Caco-2 (cell line): ENCODE data around the gene CDKN2AIPNL. TPM values are rescaled to one million over a fixed set of nuclear protein-coding genes. Genes with fewer than 3 reads are reported as not detected.
"Not testable (repeated sequence)": the region's sequence is repeated elsewhere in the genome, so short reads cannot be mapped to it uniquely, and the experiment has no call there.

Experiments
- BruUV-seq: library from RNA; stranded (reverse); fragments of 400-500 nt; replicated peaks from 2 replicates; lab custom pipeline; 2021; lab: Mats Ljungman, UMichigan
- CTCF ChIA-PET: fragments of 300-600 bp; sonication (Branson Sonifier 250); formaldehyde crosslinking; loops from one replicate; lab custom pipeline; 2022; ENCODE audit warnings: antibody characterized with exemption; lab: Charles Lee
- POLR2A ChIA-PET: fragments of 300-600 bp; sonication (Branson Sonifier 250); formaldehyde crosslinking; loops from one replicate; lab custom pipeline; 2022; ENCODE audit warnings: antibody characterized with exemption; lab: Charles Lee
- DNase-seq, 2 experiments: peaks; one replicate each; pipeline versions ENCODE4 v3.0.0 to v3.0.0-alpha.2; 2020 to 2022
- H3K27me3 ChIP-seq: replicated peaks from 2 replicates; pipeline ENCODE4 v1.6.0; 2011; ENCODE audit warnings: low read length; ENCODE audit not compliant: control insufficient read depth, insufficient read depth
- H3K36me3 ChIP-seq: 2 replicates; pipeline ENCODE4 v1.5.1; 2011; ENCODE audit warnings: low read length; ENCODE audit not compliant: control insufficient read depth, insufficient read depth
- H3K4me1 ChIP-seq: fragments of 250-450 bp; sonication (Bioruptor Pico); 2 replicates; pipeline ENCODE4 v1.5.1; 2020; ENCODE audit warnings: mild to moderate bottlenecking
- H3K4me3 ChIP-seq: 2 replicates; pipeline ENCODE4 v1.5.1; 2011; ENCODE audit warnings: low read depth, mild to moderate bottlenecking, control low read depth, low read length
- H3K9me3 ChIP-seq: fragments of 250-450 bp; sonication (Bioruptor Pico); 2 replicates; pipeline ENCODE4 v1.5.1; 2020; ENCODE audit warnings: mild to moderate bottlenecking, moderate library complexity
- H3K27ac Mint-ChIP-seq: one replicate; pipeline ENCODE4 v1.8.0; 2022; ENCODE audit warnings: mixed read lengths; ENCODE audit not compliant: unreplicated experiment
- H3K27me3 Mint-ChIP-seq: one replicate; pipeline ENCODE4 v1.8.0; 2022; ENCODE audit warnings: mixed read lengths; ENCODE audit not compliant: insufficient read depth, unreplicated experiment
- H3K36me3 Mint-ChIP-seq: one replicate; pipeline ENCODE4 v1.8.0; 2022; ENCODE audit warnings: mild to moderate bottlenecking, mixed read lengths; ENCODE audit not compliant: insufficient read depth, unreplicated experiment
- H3K4me1 Mint-ChIP-seq: one replicate; pipeline ENCODE4 v1.8.0; 2022; ENCODE audit warnings: low read depth, mixed read lengths; ENCODE audit not compliant: unreplicated experiment
- H3K4me3 Mint-ChIP-seq: one replicate; pipeline ENCODE4 v1.8.0; 2022; ENCODE audit warnings: mild to moderate bottlenecking, moderate library complexity, mixed read lengths; ENCODE audit not compliant: unreplicated experiment
- H3K9me3 Mint-ChIP-seq: one replicate; pipeline ENCODE4 v1.8.0; 2022; ENCODE audit warnings: mixed read lengths; ENCODE audit not compliant: unreplicated experiment
- intact Hi-C: fragments of 100-400 bp; cut with micrococcal nuclease; formaldehyde crosslinking; loops from one replicate; pipeline ENCODE4 v1.10.0; 2022; ENCODE audit not compliant: unreplicated experiment
- total RNA-seq: library from RNA; stranded (reverse); gene quantifications from 2 replicates; pipeline ENCODE4 v1.2.3, GENCODE V29; 2022
- TF ChIP-seq, protein P1 (sequence below), 2 experiments: fragments of 200-600 bp in 1 of 2; IDR thresholded peaks; 1 replicate in 1 of 2; 2 replicates in 1 of 2; pipeline versions ENCODE4 v1.5.1 to v1.8.0; 2011 to 2022; ENCODE audit warnings: antibody characterized with exemption in 1 of 2, control low read depth in 1 of 2, inconsistent platforms in 1 of 2, low read depth in 1 of 2, low read length in 1 of 2, mild to moderate bottlenecking in 1 of 2, moderate library complexity in 1 of 2; ENCODE audit not compliant: insufficient read depth in 1 of 2, severe bottlenecking in 1 of 2, unreplicated experiment in 1 of 2

CDKN2AIPNL gene
- total RNA-seq, 1 experiment from 2014 or later, result 53.2 TPM

DNA sequence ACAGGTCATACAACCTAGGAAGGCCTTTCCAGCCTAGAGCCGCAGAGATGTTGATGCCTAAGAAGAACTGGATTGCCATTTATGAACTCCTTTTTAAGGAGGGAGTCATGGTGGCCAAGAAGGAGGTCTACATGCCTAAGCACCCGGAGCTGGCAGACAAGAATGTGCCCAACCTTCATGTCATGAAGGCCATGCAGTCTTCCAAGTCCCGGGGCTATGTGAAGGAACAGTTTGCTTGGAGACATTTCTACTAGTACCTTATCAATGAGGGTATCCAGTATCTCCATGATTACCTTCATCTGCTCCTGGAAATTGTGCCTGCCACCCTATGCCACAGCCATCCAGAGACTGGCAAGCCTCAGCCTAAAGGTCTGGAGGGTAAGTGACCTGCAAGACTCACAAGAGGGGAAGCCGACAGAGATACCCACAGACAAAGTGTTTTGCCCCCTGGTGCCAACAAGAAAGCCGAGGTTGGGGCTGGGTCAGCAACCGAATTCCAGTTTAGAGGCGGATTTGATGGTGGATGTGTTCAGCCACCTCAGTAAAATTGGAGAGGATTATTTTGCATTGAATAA, 11.2 kb upstream of the CDKN2AIPNL start:
- BruUV-seq, result no TSS peak
- TF ChIP-seq, protein P1, sequence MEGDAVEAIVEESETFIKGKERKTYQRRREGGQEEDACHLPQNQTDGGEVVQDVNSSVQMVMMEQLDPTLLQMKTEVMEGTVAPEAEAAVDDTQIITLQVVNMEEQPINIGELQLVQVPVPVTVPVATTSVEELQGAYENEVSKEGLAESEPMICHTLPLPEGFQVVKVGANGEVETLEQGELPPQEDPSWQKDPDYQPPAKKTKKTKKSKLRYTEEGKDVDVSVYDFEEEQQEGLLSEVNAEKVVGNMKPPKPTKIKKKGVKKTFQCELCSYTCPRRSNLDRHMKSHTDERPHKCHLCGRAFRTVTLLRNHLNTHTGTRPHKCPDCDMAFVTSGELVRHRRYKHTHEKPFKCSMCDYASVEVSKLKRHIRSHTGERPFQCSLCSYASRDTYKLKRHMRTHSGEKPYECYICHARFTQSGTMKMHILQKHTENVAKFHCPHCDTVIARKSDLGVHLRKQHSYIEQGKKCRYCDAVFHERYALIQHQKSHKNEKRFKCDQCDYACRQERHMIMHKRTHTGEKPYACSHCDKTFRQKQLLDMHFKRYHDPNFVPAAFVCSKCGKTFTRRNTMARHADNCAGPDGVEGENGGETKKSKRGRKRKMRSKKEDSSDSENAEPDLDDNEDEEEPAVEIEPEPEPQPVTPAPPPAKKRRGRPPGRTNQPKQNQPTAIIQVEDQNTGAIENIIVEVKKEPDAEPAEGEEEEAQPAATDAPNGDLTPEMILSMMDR (IDR thresholded peaks at IDR 0.05; ENCODE audit: insufficient read depth in 1 of 2, low read depth in 1 of 2, low read length in 1 of 2, severe bottlenecking in 1 of 2, unreplicated experiment in 1 of 2), result no peak
- CTCF ChIA-PET, result no interaction called here
- Mint-ChIP-seq H3K4me3 (no peak overlapping the region), H3K36me3 (peaks cover 4% of the 10 kb centered on the region), H3K27me3 (no peaks in the 10 kb centered on the region), H3K4me1 (peaks cover 8% of the 10 kb centered on the region), H3K27ac (no peak overlapping the region), H3K9me3 (peaks cover 11% of the 10 kb centered on the region)
- POLR2A ChIA-PET, result no interaction called here
- DNase-seq, result peak in 1 of 2 experiments; percentile 17
- intact Hi-C loops, result no loop called here
- Histone ChIP-seq H3K4me3 (no peak overlapping the region), H3K36me3 (no peaks in the 10 kb centered on the region), H3K9me3 (peaks cover 21% of the 10 kb centered on the region), H3K4me1 (peaks cover 14% of the 10 kb centered on the region), H3K27me3 (no peaks in the 10 kb centered on the region)

DNA sequence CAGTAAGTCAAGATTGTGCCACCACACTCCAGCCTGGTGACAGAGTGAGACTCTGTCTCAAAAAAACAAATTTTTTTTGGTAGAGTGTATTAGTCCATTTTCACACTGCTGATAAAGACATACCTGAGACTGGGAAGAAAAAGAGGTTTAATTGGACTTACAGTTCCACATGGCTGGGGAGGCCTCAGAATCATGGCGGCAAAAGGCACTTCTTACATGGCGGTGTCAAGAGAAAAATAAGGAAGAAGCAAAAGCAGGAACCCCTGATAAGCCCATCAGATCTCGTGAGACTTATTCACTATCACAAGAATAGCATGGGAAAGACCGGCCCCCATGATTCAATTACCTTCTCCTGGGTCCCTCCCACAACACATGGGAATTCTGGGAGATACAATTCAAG, 9.4 kb upstream of the CDKN2AIPNL start:
- H3K27me3 Mint-ChIP-seq, BruUV-seq, H3K27me3 ChIP-seq, H3K27ac Mint-ChIP-seq, CTCF ChIA-PET, H3K36me3 ChIP-seq, H3K4me3 ChIP-seq, intact Hi-C loops, H3K4me3 Mint-ChIP-seq, H3K36me3 Mint-ChIP-seq: not testable (repeated sequence)
- Mint-ChIP-seq H3K4me1 (peaks cover 15% of the 10 kb centered on the region), H3K9me3 (peaks cover 11% of the 10 kb centered on the region)
- POLR2A ChIA-PET, result interaction anchor here (0.9 kb wide), 1 partner anchor 104 kb away, joined by 3 read pairs; no protein-coding TSS in a partner anchor
- peaks cover 33% of the 10 kb centered on the region for H3K4me1 ChIP-seq
- DNase-seq, result peak in 1 of 2 experiments; percentile 10
- H3K9me3 ChIP-seq, result peaks cover 21% of the 10 kb centered on the region

DNA sequence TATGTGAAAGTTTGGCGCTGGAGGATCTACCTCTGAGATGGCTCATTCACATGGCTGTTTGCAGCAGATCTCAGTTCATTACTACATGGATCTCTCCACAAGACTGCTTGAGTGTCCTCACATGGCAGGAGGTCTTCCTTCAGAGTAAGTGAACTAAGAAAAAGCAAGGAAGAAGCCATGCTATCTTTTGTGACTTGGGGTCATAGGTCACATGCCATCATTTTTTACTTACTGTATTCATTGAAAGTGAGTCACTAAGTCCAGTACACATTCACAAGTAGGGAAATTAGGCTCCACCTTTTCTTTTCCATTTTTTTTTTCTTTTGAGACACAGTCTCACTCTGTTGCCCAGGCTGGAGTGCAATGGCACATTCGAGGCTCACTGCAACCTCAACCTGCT, 8.7 kb upstream of the CDKN2AIPNL start:
- peaks cover 15% of the 10 kb centered on the region for H3K4me1 Mint-ChIP-seq
- H3K27ac Mint-ChIP-seq, result peak overlapping the region; percentile 59
- DNase-seq, result peak in 1 of 2 experiments; percentile 32
- CTCF ChIA-PET, result no interaction called here
- no peak overlapping the region for H3K4me3 Mint-ChIP-seq
- H3K9me3 Mint-ChIP-seq, result peaks cover 11% of the 10 kb centered on the region
- intact Hi-C loops, result no loop called here
- peaks cover 11% of the 10 kb centered on the region for H3K36me3 Mint-ChIP-seq
- no peak overlapping the region for H3K4me3 ChIP-seq
- no peaks in the 10 kb centered on the region for H3K36me3 ChIP-seq
- H3K27me3 Mint-ChIP-seq, result no peaks in the 10 kb centered on the region
- peaks cover 21% of the 10 kb centered on the region for H3K9me3 ChIP-seq
- H3K27me3 ChIP-seq, result no peaks in the 10 kb centered on the region
- TF ChIP-seq, protein P1 (IDR thresholded peaks at IDR 0.05; ENCODE audit: insufficient read depth in 1 of 2, low read depth in 1 of 2, low read length in 1 of 2, severe bottlenecking in 1 of 2, unreplicated experiment in 1 of 2), result no peak
- H3K4me1 ChIP-seq, result peaks cover 40% of the 10 kb centered on the region
- POLR2A ChIA-PET, result interaction anchor here (0.9 kb wide), 1 partner anchor 105 kb away, joined by 3 read pairs; no protein-coding TSS in a partner anchor
- BruUV-seq, result no TSS peak
